Keratinocyte (primary cell): ENCODE measurements around the gene CYP2E1. TPM values are rescaled to one million over a fixed set of nuclear protein-coding genes. Genes with fewer than 3 reads are reported as not detected.

Experiments used
- DNase-seq: peaks from one replicate; pipeline ENCODE4 v3.0.0-alpha.2; 2011; ENCODE audit warnings: low read depth, missing footprints, low spot score
- FAIRE-seq: peaks from 2 replicates; lab custom pipeline; 2011; peaks lifted over from hg19 to GRCh38; lab: Jason Lieb, UNC
- H2AFZ ChIP-seq: 2 replicates; pipeline ENCODE4 v1.6.0; 2012; ENCODE audit warnings: low read length, control low read depth, inconsistent platforms; ENCODE audit not compliant: control insufficient read depth
- H3K27ac ChIP-seq: 2 replicates; pipeline ENCODE4 v1.5.1; 2011; ENCODE audit warnings: low read length; ENCODE audit not compliant: control insufficient read depth, insufficient read depth
- H3K27me3 ChIP-seq: 3 replicates; pipeline ENCODE4 v1.6.0; 2011; ENCODE audit warnings: low read length; ENCODE audit not compliant: control insufficient read depth, insufficient read depth; ENCODE audit errors: extremely low read depth
- H3K36me3 ChIP-seq, 2 experiments: 2 replicates in 1 of 2; 3 replicates in 1 of 2; pipeline ENCODE4 v1.5.1; 2011; ENCODE audit warnings: low read length in 2 of 2, mild to moderate bottlenecking in 1 of 2; ENCODE audit not compliant: control insufficient read depth in 2 of 2, insufficient read depth in 2 of 2; ENCODE audit errors: extremely low read depth in 1 of 2
- H3K4me1 ChIP-seq: 3 replicates; pipeline ENCODE4 v1.5.1; 2011; ENCODE audit warnings: low read length; ENCODE audit not compliant: control insufficient read depth, insufficient read depth; ENCODE audit errors: extremely low read depth
- H3K4me2 ChIP-seq: 3 replicates; pipeline ENCODE4 v1.6.0; 2011; ENCODE audit warnings: low read depth, low read length; ENCODE audit not compliant: control insufficient read depth, insufficient read depth; ENCODE audit errors: extremely low read depth
- H3K4me3 ChIP-seq, 3 experiments: fragments of 200-600 bp in 1 of 3; sonication (generic) in 1 of 3; 2 replicates in 2 of 3; 3 replicates in 1 of 3; pipeline ENCODE4 v1.5.1; 2011 to 2016; ENCODE audit warnings: low read length in 3 of 3, mild to moderate bottlenecking in 3 of 3, control low read depth in 2 of 3, inconsistent platforms in 1 of 3, low read depth in 1 of 3, mixed read lengths in 1 of 3, mixed run types in 1 of 3, moderate library complexity in 1 of 3; ENCODE audit not compliant: control insufficient read depth in 2 of 3, insufficient read depth in 2 of 3; ENCODE audit errors: extremely low read depth in 1 of 3
- H3K79me2 ChIP-seq: 2 replicates; pipeline ENCODE4 v1.6.0; 2012; ENCODE audit warnings: low read length; ENCODE audit not compliant: control insufficient read depth, insufficient read depth
- H3K9ac ChIP-seq: 3 replicates; pipeline ENCODE4 v1.6.0; 2011; ENCODE audit warnings: low read length; ENCODE audit not compliant: control insufficient read depth, insufficient read depth; ENCODE audit errors: extremely low read depth
- H3K9me1 ChIP-seq: 3 replicates; pipeline ENCODE4 v1.6.0; 2011; ENCODE audit warnings: low read length; ENCODE audit not compliant: control insufficient read depth, insufficient read depth; ENCODE audit errors: extremely low read depth
- H3K9me3 ChIP-seq: 2 replicates; pipeline ENCODE4 v1.5.1; 2012; ENCODE audit warnings: low read depth, low read length; ENCODE audit not compliant: control insufficient read depth
- H4K20me1 ChIP-seq: 3 replicates; pipeline ENCODE4 v1.6.0; 2011; ENCODE audit warnings: low read length; ENCODE audit not compliant: control insufficient read depth, insufficient read depth; ENCODE audit errors: extremely low read depth
- EZH2 ChIP-seq: IDR thresholded peaks from one replicate; pipeline ENCODE4 v1.6.1; 2012; ENCODE audit warnings: inconsistent platforms, mild to moderate bottlenecking, low read length, moderate library complexity
- dilution Hi-C: fragments of 300-500 bp; cut with MboI; formaldehyde crosslinking; loops from one replicate; pipeline ENCODE4 v1.7.0; 2020; ENCODE audit warnings: low sequenced_read_pairs; ENCODE audit not compliant: extremely low pct_ligation_motif_present
- polyA plus RNA-seq, 5 experiments: library from polyadenylated mRNA; depleted of rRNA in 3 of 5; stranded (reverse) in 3 of 5; stranded (forward) in 1 of 5; unstranded in 1 of 5; fragments of >200 nt; gene quantifications; 1 replicate in 1 of 5; 2 replicates in 3 of 5; 3 replicates in 1 of 5; pipeline versions ENCODE4 v1.2.1 to v1.2.3, GENCODE V29; 2011 to 2012; ENCODE audit warnings: missing spikeins in 2 of 5, low read depth in 1 of 5, low replicate concordance in 1 of 5
- TF ChIP-seq, protein P1 (sequence below), 3 experiments: IDR thresholded peaks in 1 of 3; conservative IDR thresholded peaks in 1 of 3; optimal IDR thresholded peaks in 1 of 3; 2 replicates in 2 of 3; 3 replicates in 1 of 3; pipeline versions ENCODE3 to v1.5.1; 2011; ENCODE audit warnings: low read length in 3 of 3, mild to moderate bottlenecking in 3 of 3, moderate library complexity in 2 of 3, control low read depth in 1 of 3, inconsistent platforms in 1 of 3; ENCODE audit not compliant: insufficient read depth in 2 of 3; ENCODE audit errors: extremely low read depth in 1 of 3

The CYP2E1 gene
- polyA plus RNA-seq, 1 donor (not counting 4 experiments of a cell fraction or from before 2014, with no cell fraction given) = 0.77 TPM

DNA sequence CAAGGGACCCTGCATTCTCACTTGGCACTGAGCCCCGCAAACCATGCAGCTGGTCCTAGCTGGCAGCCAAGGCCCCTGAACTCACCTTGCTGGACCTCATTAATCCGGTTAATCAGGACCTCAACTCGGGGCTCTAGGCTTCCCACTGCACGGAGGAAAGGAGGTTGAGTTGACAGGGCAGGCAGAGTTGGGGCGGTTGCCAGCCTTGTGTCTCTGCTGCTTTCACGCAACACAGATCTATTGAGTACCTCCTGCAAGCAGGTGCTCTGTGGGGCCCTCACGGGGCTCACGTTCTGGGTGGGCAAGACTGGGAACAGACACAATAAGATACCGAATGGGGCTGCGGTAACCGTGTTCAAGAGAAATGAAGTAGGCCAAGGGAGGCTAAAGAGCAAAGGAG, 32.1 kb downstream of the CYP2E1 start:
- Histone ChIP-seq H4K20me1 (peaks cover 2% of the 10 kb centered on the region), H3K9me3 (no peaks in the 10 kb centered on the region), H3K36me3 (no peaks in the 10 kb centered on the region), H3K9me1 (no peaks in the 10 kb centered on the region), H3K27me3 (peaks cover 11% of the 10 kb centered on the region), H3K27ac (no peak overlapping the region), H3K9ac (no peak overlapping the region), H2AFZ (no peak overlapping the region), H3K79me2 (no peaks in the 10 kb centered on the region), H3K4me1 (no peaks in the 10 kb centered on the region), H3K4me2 (no peak overlapping the region), H3K4me3 (no peak overlapping the region)
- FAIRE-seq (no peak), DNase-seq (no peak)
- dilution Hi-C loops = no loop called here
- TF ChIP-seq EZH2 = no peak
- TF ChIP-seq, protein P1, sequence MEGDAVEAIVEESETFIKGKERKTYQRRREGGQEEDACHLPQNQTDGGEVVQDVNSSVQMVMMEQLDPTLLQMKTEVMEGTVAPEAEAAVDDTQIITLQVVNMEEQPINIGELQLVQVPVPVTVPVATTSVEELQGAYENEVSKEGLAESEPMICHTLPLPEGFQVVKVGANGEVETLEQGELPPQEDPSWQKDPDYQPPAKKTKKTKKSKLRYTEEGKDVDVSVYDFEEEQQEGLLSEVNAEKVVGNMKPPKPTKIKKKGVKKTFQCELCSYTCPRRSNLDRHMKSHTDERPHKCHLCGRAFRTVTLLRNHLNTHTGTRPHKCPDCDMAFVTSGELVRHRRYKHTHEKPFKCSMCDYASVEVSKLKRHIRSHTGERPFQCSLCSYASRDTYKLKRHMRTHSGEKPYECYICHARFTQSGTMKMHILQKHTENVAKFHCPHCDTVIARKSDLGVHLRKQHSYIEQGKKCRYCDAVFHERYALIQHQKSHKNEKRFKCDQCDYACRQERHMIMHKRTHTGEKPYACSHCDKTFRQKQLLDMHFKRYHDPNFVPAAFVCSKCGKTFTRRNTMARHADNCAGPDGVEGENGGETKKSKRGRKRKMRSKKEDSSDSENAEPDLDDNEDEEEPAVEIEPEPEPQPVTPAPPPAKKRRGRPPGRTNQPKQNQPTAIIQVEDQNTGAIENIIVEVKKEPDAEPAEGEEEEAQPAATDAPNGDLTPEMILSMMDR (optimal IDR thresholded peaks at IDR 0.05 in 1 of 3, IDR thresholded peaks at IDR 0.05 in 1 of 3, conservative IDR thresholded peaks at IDR 0.05 in 1 of 3; ENCODE audit: extremely low read depth in 1 of 3, insufficient read depth in 2 of 3, low read length in 3 of 3) = no peak

- Histone ChIP-seq H3K9ac (no peak overlapping the region), H3K27me3 (peaks cover 1% of the 10 kb centered on the region), H4K20me1 (no peaks in the 10 kb centered on the region), H3K4me1 (no peaks in the 10 kb centered on the region), H3K36me3 (no peaks in the 10 kb centered on the region), H3K79me2 (no peaks in the 10 kb centered on the region), H3K9me1 (no peaks in the 10 kb centered on the region), H3K9me3 (no peaks in the 10 kb centered on the region), H3K4me3 (no peak overlapping the region), H3K27ac (no peak overlapping the region), H2AFZ (no peak overlapping the region), H3K4me2 (no peak overlapping the region)
- dilution Hi-C loops = no loop called here
- no peak for DNase-seq
- TF ChIP-seq, protein P1 (optimal IDR thresholded peaks at IDR 0.05 in 1 of 3, IDR thresholded peaks at IDR 0.05 in 1 of 3, conservative IDR thresholded peaks at IDR 0.05 in 1 of 3; ENCODE audit: extremely low read depth in 1 of 3, insufficient read depth in 2 of 3, low read length in 3 of 3) = no peak
- no peak for TF ChIP-seq EZH2
- no peak for FAIRE-seq
These were observed 37.7 kb downstream of the CYP2E1 start for GRCh38 chr10:133564816-133565215.
